Posterior vena cava (tissue), 2 donors: ENCODE data around the gene AXL. TPM values are rescaled to one million over a fixed set of nuclear protein-coding genes. Genes with fewer than 3 reads are reported as not detected.
"Not testable (repeated sequence)": the region's sequence is repeated elsewhere in the genome, so short reads cannot be mapped to it uniquely, and the experiment has no call there.

ENCODE experiments used
- DNase-seq: peaks from one replicate; pipeline ENCODE4 v3.0.0-alpha.2; 2020; ENCODE audit warnings: low spot score
- intact Hi-C, 2 donors: fragments of 100-400 bp; cut with DNase I; formaldehyde crosslinking; loops; one replicate each; pipeline versions ENCODE4 v1.14.1 to v1.14.2; 2022 to 2023
- long read RNA-seq, 2 donors: library from polyadenylated mRNA; unstranded; transcript quantifications; one replicate each; pipeline ENCODE4 v2.0.0, GENCODE V29; 2020 to 2021
- total RNA-seq, 2 donors: library from RNA; stranded (reverse); fragmentation: NEBNext Ultra II Directional; extraction: Animal tissue kit (Norgen Biotek cat#: 25700); gene quantifications; one replicate each; pipeline ENCODE4 v1.2.1, GENCODE V29; 2021
- donor health status: DM: yes; HTN: yes; CAD: no.
- donor health status: DM: yes; HTN: yes; CAD: no.

The AXL gene
- 100 to 1,000 TPM; 133 to 147 TPM for total RNA-seq
- long read RNA-seq, donor 1, full-length matches to known transcripts: 7 of 25 reads
- long read RNA-seq, donor 1, partial matches to known transcripts: 10 of 25 reads
- long read RNA-seq, donor 1, other reads (novel, unspliced or antisense): 8 of 25 reads
- long read RNA-seq, donor 2, full-length matches to known transcripts: 13 of 100 reads
- long read RNA-seq, donor 2, partial matches to known transcripts: 80 of 100 reads
- long read RNA-seq, donor 2, other reads (novel, unspliced or antisense): 7 of 100 reads

- peak; percentile 95 for DNase-seq
- intact Hi-C loops: no loop called here
Observed at GRCh38 chr19:41218615-41219507, at the start of gene AXL. Gene AXL (plus strand): TSS chr19:41219223. CDS start chr19:41219393, 170 bp downstream.

- intact Hi-C loops: no loop called here
Observed at GRCh38 chr19:41172297-41173164, 46.5 kb upstream of the AXL start.

GRCh38 chr19:41174297-41174928, 44.6 kb upstream of the AXL start:
- no peak for DNase-seq
- intact Hi-C loops: no loop called here

More at GRCh38 chr19:41172297-41173164, 46.5 kb upstream of the AXL start:
- no peak for DNase-seq

GRCh38 chr19:41175801-41176777, 42.9 kb upstream of the AXL start:
- intact Hi-C loops: no loop called here
- no peak for DNase-seq

GRCh38 chr19:41180173-41180572, 38.9 kb upstream of the AXL start:
- intact Hi-C loops, DNase-seq: not testable (repeated sequence)

GRCh38 chr19:41186971-41187883, 31.8 kb upstream of the AXL start:
- no peak for DNase-seq
- intact Hi-C loops: no loop called here

- intact Hi-C loops: no loop called here
Observed at GRCh38 chr19:41187884-41188279, 31.1 kb upstream of the AXL start.

GRCh38 chr19:41189425-41190065, 29.5 kb upstream of the AXL start:
- intact Hi-C loops: no loop called here
- DNase-seq: no peak

More at GRCh38 chr19:41187884-41188279, 31.1 kb upstream of the AXL start:
- DNase-seq: no peak

GRCh38 chr19:41192574-41193429, 26.2 kb upstream of the AXL start, which contains the start of gene CYP2S1:
Gene CYP2S1 (plus strand): TSS chr19:41193219. CDS start chr19:41193265, 46 bp downstream.
- no peak for DNase-seq
- intact Hi-C loops: no loop called here

- DNase-seq: no peak
- intact Hi-C loops: no loop called here
Observed at GRCh38 chr19:41193430-41194156, 25.4 kb upstream of the AXL start.

- DNase-seq: no peak
- intact Hi-C loops: no loop called here
Observed at GRCh38 chr19:41194157-41194552, 24.9 kb upstream of the AXL start.

- no peak for DNase-seq
- intact Hi-C loops: no loop called here
Observed at GRCh38 chr19:41195675-41196497, 23.1 kb upstream of the AXL start.

GRCh38 chr19:41198559-41198958, 20.5 kb upstream of the AXL start:
- no peak for DNase-seq
- intact Hi-C loops: no loop called here

- intact Hi-C loops: loop anchor here in 1 of 2 donors (5.0 kb wide), 1 partner anchor 59 kb away; the partner anchor contains the start of gene HNRNPUL1
- no peak for DNase-seq
Observed at GRCh38 chr19:41203371-41203770, 15.7 kb upstream of the AXL start.
